Liver (tissue), 9 donors: ENCODE results near the gene TEX51. TPM values are rescaled to one million over a fixed set of nuclear protein-coding genes. Genes with fewer than 3 reads are reported as not detected.

Experiments used
- DNase-seq: peaks from one replicate; pipeline ENCODE4 v3.0.0-alpha.2; 2017; ENCODE audit warnings: low spot score
- H3K27ac ChIP-seq, 2 donors: one replicate each; pipeline ENCODE4 v1.7.0; 2013; ENCODE audit warnings: inconsistent platforms in 2 of 2, low read length in 2 of 2, control low read depth in 1 of 2, low read depth in 1 of 2, mild to moderate bottlenecking in 1 of 2
- H3K27me3 ChIP-seq, 4 donors: one replicate each; pipeline versions ENCODE4 v1.6.1 to v1.7.0; 2013; ENCODE audit warnings: low read length in 3 of 4, inconsistent platforms in 1 of 4, mild to moderate bottlenecking in 1 of 4, moderate library complexity in 1 of 4; ENCODE audit not compliant: control insufficient read depth in 4 of 4, insufficient read depth in 4 of 4
- H3K36me3 ChIP-seq, 4 donors: one replicate each; pipeline versions ENCODE4 v1.6.1 to v1.7.0; 2013; ENCODE audit warnings: low read length in 3 of 4, mild to moderate bottlenecking in 3 of 4, low read depth in 1 of 4, moderate library complexity in 1 of 4; ENCODE audit not compliant: control insufficient read depth in 4 of 4, insufficient read depth in 3 of 4
- H3K4me1 ChIP-seq, 4 donors: one replicate each; pipeline versions ENCODE4 v1.6.1 to v1.7.0; 2013; ENCODE audit warnings: low read length in 3 of 4, mild to moderate bottlenecking in 3 of 4, moderate library complexity in 1 of 4; ENCODE audit not compliant: control insufficient read depth in 4 of 4, insufficient read depth in 4 of 4
- H3K4me3 ChIP-seq, 3 donors: one replicate each; pipeline versions ENCODE4 v1.6.1 to v1.7.0; 2013; ENCODE audit warnings: low read length in 3 of 3, control low read depth in 1 of 3, low read depth in 1 of 3, mild to moderate bottlenecking in 1 of 3
- H3K9ac ChIP-seq, 2 donors: one replicate each; pipeline ENCODE4 v1.7.0; 2013; ENCODE audit warnings: low read length in 2 of 2, mild to moderate bottlenecking in 2 of 2, moderate library complexity in 2 of 2, control low read depth in 1 of 2, low read depth in 1 of 2
- H3K9me3 ChIP-seq, 4 donors: one replicate each; pipeline versions ENCODE4 v1.6.1 to v1.7.0; 2013; ENCODE audit warnings: low read length in 3 of 4; ENCODE audit not compliant: control insufficient read depth in 4 of 4
- EGR1 ChIP-seq, 2 donors: IDR thresholded peaks; 2 replicates each; pipeline ENCODE4 v1.6.1; 2016 to 2018; ENCODE audit warnings: antibody characterized with exemption in 2 of 2, low read depth in 2 of 2
- FOXA2 ChIP-seq: IDR thresholded peaks from 2 replicates; pipeline ENCODE4 v1.6.1; 2016; ENCODE audit warnings: antibody characterized with exemption
- GABPA ChIP-seq, 2 donors: IDR thresholded peaks in 1 of 2; conservative IDR thresholded peaks in 1 of 2; 2 replicates each; pipeline ENCODE4 v1.6.1; 2016; ENCODE audit warnings: antibody characterized with exemption in 2 of 2, mild to moderate bottlenecking in 1 of 2, moderate library complexity in 1 of 2
- JUND ChIP-seq, 2 donors: IDR thresholded peaks; 2 replicates each; pipeline ENCODE4 v1.6.1; 2016; ENCODE audit warnings: antibody characterized with exemption in 2 of 2
- MAX ChIP-seq: IDR thresholded peaks from 2 replicates; pipeline ENCODE4 v1.6.1; 2016; ENCODE audit warnings: antibody characterized with exemption
- NR2F2 ChIP-seq: IDR thresholded peaks from 2 replicates; pipeline ENCODE4 v1.6.1; 2016; ENCODE audit warnings: antibody characterized with exemption
- RAD21 ChIP-seq, 2 donors: IDR thresholded peaks; 2 replicates each; pipeline ENCODE4 v1.6.1; 2016; ENCODE audit warnings: antibody characterized with exemption in 2 of 2, mild to moderate bottlenecking in 2 of 2
- REST ChIP-seq: IDR thresholded peaks from 2 replicates; pipeline ENCODE4 v1.6.1; 2016; ENCODE audit warnings: antibody characterized with exemption, mild to moderate bottlenecking
- RXRA ChIP-seq, 2 donors: IDR thresholded peaks; 2 replicates each; pipeline ENCODE4 v1.6.1; 2017 to 2018; ENCODE audit warnings: antibody characterized with exemption in 2 of 2, mild to moderate bottlenecking in 1 of 2
- SP1 ChIP-seq: IDR thresholded peaks from 2 replicates; pipeline ENCODE4 v1.6.1; 2018; ENCODE audit warnings: antibody characterized with exemption, mild to moderate bottlenecking
- TAF1 ChIP-seq: conservative IDR thresholded peaks from 2 replicates; pipeline ENCODE4 v1.6.1; 2016; ENCODE audit warnings: antibody characterized with exemption, mild to moderate bottlenecking
- YY1 ChIP-seq: IDR thresholded peaks from 2 replicates; pipeline ENCODE4 v1.6.1; 2016; ENCODE audit warnings: antibody characterized with exemption, mild to moderate bottlenecking
- WGBS: extraction: QIAGEN DNeasy Blood & Tissue Kit; methylation state at CpG from one replicate; pipeline ENCODE4 v1.1.7; 2013; 5-methylcytosine and 5-hydroxymethylcytosine counted together
- polyA plus RNA-seq, 2 donors: library from polyadenylated mRNA; stranded (reverse) in 1 of 2; unstranded in 1 of 2; fragments of 200-250 nt in 1 of 2; fragments of >200 nt in 1 of 2; fragmentation: Nextera tagmentation in 1 of 2; extraction: Ambion mirVana in 1 of 2; gene quantifications; one replicate each; pipeline versions ENCODE4 v1.2.1 to v1.2.3, GENCODE V29; 2013 to 2015
- total RNA-seq, 2 donors: library from RNA; depleted of rRNA; stranded (reverse); fragments of >200 nt; gene quantifications; one replicate each; pipeline ENCODE4 v1.2.3, GENCODE V29; 2014
- TF ChIP-seq, protein P1 (sequence below): IDR thresholded peaks from 2 replicates; pipeline ENCODE4 v1.6.1; 2016; ENCODE audit warnings: antibody characterized with exemption
- TF ChIP-seq, protein P2 (sequence below): fragments of 150-350 bp; IDR thresholded peaks from 2 replicates; pipeline ENCODE4 v1.5.1; 2017; ENCODE audit warnings: improper control_type of control experiment, low read depth, low read length; ENCODE audit not compliant: missing input control
- TF ChIP-seq, protein P3 (sequence below): IDR thresholded peaks from 2 replicates; pipeline ENCODE4 v1.6.1; 2016; ENCODE audit warnings: antibody characterized with exemption
- donor health status: healthy.
- donor health status: healthy.
- donor health status: healthy.
- donor health status: healthy.
- donor health status: healthy.

The TEX51 gene
- total and polyA plus RNA-seq, 4 donors: not detected

DNA sequence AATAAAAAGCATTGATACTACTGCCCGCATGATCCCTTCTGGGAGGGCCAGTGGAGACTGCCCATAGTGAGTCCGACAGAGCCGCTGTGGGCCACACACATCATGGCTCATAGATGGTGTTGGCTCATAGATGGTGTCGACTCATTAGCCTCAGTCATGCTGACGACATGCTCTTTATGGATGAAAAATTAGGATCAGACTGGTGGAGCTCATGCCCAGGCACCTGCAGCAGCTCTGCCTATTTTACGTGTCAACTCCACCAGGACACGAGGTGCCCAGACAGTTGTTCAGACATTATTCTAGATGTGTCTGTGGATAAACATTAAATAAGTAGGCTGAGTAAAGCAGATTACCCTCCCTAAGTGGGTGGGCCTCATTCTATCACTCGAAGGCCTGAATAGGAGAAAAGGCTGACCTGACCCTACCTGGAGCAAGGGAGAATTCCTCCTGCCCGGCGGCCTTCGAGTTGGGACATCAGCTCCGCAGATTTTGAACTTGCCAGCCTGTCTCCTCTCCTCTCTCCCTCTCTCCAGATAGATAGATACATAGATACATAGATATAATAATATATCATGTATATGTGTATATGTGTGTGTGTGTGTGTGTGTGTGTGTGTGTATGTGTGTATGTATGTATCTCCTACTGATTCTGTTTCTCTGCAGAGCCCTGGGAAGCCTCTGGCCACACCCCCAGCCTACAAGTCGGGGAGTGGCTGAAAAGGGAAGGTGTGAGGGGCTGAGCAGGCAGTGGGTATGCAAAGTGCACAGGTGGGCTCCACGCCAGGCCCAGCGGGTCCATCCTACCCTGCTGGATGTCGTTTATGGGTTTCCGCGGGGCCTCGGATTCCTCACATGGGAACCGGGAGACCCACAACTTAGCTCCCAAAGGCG lies 13.6 kb upstream of the TEX51 start:
- TF ChIP-seq SP1 (no peak), FOXA2 (no peak), EGR1 (IDR thresholded peaks at IDR 0.05; ENCODE audit: low read depth in 2 of 2) (no peak), GABPA (IDR thresholded peaks at IDR 0.05 in 1 of 2, conservative IDR thresholded peaks at IDR 0.05 in 1 of 2) (no peak), TAF1 (no peak), NR2F2 (no peak), YY1 (no peak), RAD21 (IDR thresholded peaks at IDR 0.05) (no peak), MAX (no peak), RXRA (IDR thresholded peaks at IDR 0.05) (no peak)
- TF ChIP-seq, protein P1, sequence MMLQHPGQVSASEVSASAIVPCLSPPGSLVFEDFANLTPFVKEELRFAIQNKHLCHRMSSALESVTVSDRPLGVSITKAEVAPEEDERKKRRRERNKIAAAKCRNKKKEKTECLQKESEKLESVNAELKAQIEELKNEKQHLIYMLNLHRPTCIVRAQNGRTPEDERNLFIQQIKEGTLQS: no peak
- TF ChIP-seq, protein P2, sequence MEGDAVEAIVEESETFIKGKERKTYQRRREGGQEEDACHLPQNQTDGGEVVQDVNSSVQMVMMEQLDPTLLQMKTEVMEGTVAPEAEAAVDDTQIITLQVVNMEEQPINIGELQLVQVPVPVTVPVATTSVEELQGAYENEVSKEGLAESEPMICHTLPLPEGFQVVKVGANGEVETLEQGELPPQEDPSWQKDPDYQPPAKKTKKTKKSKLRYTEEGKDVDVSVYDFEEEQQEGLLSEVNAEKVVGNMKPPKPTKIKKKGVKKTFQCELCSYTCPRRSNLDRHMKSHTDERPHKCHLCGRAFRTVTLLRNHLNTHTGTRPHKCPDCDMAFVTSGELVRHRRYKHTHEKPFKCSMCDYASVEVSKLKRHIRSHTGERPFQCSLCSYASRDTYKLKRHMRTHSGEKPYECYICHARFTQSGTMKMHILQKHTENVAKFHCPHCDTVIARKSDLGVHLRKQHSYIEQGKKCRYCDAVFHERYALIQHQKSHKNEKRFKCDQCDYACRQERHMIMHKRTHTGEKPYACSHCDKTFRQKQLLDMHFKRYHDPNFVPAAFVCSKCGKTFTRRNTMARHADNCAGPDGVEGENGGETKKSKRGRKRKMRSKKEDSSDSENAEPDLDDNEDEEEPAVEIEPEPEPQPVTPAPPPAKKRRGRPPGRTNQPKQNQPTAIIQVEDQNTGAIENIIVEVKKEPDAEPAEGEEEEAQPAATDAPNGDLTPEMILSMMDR: no peak
- TF ChIP-seq, protein P3, sequence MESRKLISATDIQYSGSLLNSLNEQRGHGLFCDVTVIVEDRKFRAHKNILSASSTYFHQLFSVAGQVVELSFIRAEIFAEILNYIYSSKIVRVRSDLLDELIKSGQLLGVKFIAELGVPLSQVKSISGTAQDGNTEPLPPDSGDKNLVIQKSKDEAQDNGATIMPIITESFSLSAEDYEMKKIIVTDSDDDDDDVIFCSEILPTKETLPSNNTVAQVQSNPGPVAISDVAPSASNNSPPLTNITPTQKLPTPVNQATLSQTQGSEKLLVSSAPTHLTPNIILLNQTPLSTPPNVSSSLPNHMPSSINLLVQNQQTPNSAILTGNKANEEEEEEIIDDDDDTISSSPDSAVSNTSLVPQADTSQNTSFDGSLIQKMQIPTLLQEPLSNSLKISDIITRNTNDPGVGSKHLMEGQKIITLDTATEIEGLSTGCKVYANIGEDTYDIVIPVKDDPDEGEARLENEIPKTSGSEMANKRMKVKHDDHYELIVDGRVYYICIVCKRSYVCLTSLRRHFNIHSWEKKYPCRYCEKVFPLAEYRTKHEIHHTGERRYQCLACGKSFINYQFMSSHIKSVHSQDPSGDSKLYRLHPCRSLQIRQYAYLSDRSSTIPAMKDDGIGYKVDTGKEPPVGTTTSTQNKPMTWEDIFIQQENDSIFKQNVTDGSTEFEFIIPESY: no peak
- no peak overlapping the region for H3K9ac ChIP-seq
- no peaks in the 10 kb centered on the region for H3K9me3 ChIP-seq
- WGBS: 85% methylated on average over 21 of the region's 21 CpGs
- DNase-seq: peak; percentile 25
- peaks cover 0 to 4% (median 0%) of the 10 kb centered on the region in 4 donors for H3K27me3 ChIP-seq
- no peaks in the 10 kb centered on the region for H3K36me3 ChIP-seq
- H3K27ac ChIP-seq: no peak overlapping the region
- peaks cover 0 to 5% (median 0%) of the 10 kb centered on the region in 4 donors for H3K4me1 ChIP-seq
- H3K4me3 ChIP-seq: no peak overlapping the region

DNA sequence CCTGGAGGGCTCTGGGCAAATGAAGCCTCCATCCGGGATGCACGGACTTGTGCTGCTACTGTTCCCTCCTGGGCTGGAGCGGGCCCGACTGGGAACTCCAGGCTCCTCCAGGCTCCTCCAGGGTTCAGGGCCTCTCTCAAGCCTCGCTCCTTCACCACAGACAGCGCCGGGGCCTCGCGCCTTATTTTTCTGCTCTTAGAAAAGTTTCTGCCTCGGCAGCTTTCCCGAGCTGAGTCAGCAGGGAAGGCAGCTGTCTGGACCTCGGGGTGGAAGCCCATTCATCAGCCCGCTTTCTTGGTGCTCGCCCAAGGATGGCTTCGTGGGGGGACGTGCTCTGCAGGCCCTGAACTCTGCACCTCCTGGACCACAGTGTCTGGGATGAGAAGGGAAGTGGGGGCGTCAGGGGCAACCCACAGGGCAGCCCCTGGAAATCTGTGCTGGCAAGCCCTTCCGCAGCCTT lies 12.9 kb upstream of the TEX51 start:
- no peaks in the 10 kb centered on the region for H3K36me3 ChIP-seq
- no peak for TF ChIP-seq FOXA2
- no peak for TF ChIP-seq JUND (IDR thresholded peaks at IDR 0.05)
- no peak for TF ChIP-seq EGR1 (IDR thresholded peaks at IDR 0.05; ENCODE audit: low read depth in 2 of 2)
- TF ChIP-seq REST: no peak
- TF ChIP-seq, protein P3: no peak
- no peak for TF ChIP-seq NR2F2
- no peak for TF ChIP-seq GABPA (IDR thresholded peaks at IDR 0.05 in 1 of 2, conservative IDR thresholded peaks at IDR 0.05 in 1 of 2)
- TF ChIP-seq TAF1: no peak
- no peak for TF ChIP-seq SP1
- TF ChIP-seq, protein P1: no peak
- TF ChIP-seq RAD21 (IDR thresholded peaks at IDR 0.05): no peak
- no peak overlapping the region for H3K9ac ChIP-seq
- DNase-seq: no peak
- no peak overlapping the region for H3K27ac ChIP-seq
- H3K4me3 ChIP-seq: peak overlapping the region in 1 of 3 donors; percentile 31
- no peaks in the 10 kb centered on the region for H3K9me3 ChIP-seq
- peaks cover 0 to 5% (median 0%) of the 10 kb centered on the region in 4 donors for H3K4me1 ChIP-seq
- WGBS: 53% methylated on average over 18 of the region's 18 CpGs
- H3K27me3 ChIP-seq: peaks cover 0 to 4% (median 0%) of the 10 kb centered on the region in 4 donors
